GM21529 (cell line): Measurements from ENCODE around the gene OR5M8.

Experiments
- ATAC-seq: cut with Tn5 transposase; IDR thresholded peaks from one replicate; pipeline ENCODE4 v1.9.1; 2021; ENCODE audit not compliant: unreplicated experiment

The OR5M8 gene

DNA sequence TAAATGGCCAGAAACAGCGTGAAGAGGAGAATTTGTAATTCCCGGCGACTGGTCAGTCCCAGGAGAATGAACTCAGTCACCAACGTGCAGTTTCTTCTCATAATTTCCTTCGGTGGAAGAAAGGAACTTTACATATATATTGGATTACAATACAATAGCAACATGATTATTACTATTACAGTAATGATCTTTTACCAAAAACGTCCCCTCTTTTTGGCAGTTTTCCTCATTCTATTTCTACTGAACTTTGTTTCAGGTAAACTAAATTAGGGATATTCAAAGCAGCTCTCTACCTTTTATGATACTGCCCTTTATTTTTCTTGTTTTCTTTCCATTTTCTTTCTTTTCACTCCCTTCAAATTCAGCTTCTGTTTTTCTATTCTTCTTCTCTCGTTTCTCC, at the start of gene OR5M8:
Gene OR5M8 (minus strand): TSS at position 101 of the 400 bp plus-strand sequence. CDS start 0 bp downstream, at position 101.
- no peak for ATAC-seq

DNA sequence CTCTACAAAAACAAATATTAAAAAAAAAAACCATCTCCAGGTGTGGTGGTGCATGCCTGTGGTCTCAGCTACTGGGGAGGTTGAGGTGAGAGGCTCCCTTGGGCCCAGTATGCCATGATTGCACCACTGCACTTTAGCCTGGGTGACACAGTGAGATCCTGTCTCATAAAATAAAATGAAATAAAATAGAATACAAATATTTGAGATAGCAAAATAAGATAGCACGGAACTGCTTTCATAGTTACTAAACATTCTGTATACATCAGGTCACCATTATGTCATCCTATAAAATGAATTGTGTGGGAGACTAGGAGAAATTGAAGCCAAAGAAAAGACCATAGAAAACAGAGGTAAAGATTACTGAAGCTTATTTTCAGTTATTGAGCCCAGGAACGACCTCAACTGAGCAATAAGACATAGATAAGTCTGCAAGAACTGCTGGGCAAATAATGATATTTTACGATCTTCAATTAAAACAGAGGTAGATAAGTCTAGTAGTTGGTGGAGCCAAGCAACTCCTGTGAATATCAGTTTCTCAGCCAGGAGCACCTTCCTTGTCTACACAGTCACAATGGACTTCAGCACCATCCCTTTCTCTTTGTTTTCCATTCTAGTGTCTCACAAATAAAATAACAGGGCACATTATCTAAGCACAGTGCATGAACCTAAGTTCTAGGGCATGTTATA, 42.0 kb upstream of the OR5M8 start:
- ATAC-seq = no peak

DNA sequence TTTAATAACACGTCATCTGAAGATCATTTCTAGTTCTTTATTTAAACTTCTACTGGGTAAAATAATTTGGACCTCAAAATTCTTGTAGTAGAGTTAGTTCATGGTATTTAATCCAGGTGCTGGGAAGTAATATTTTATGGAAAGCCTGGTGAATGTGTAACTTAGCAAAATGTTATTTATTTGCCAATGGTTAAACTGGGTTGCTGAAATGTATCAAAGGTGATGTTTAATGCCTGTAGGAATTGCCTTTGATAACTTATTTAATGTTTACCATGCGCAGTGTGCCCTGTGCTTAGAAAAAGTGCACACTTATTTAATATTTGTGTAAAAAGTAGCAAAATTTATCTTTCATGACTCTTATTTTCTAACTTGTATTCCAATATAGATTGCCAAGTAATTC, 40.7 kb upstream of the OR5M8 start:
- ATAC-seq = no peak

DNA sequence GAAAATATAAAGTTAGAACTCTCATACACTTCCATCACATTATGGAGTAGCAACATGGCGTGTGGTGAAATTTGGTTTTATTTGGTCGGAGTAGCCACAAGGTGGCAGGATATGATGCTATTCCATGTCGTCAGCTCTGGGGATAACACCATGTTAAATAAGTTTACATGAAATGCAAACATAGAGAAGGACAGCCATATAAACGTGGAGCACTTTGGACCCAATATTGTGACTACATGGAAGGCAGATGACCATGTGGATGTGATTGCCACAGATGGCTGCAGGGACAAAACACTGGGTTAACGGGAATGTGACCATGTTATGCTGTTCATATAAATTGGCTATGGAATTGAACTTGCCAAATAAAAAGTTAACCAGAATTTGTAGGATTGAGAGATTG, 30.8 kb upstream of the OR5M8 start:
- no peak for ATAC-seq

DNA sequence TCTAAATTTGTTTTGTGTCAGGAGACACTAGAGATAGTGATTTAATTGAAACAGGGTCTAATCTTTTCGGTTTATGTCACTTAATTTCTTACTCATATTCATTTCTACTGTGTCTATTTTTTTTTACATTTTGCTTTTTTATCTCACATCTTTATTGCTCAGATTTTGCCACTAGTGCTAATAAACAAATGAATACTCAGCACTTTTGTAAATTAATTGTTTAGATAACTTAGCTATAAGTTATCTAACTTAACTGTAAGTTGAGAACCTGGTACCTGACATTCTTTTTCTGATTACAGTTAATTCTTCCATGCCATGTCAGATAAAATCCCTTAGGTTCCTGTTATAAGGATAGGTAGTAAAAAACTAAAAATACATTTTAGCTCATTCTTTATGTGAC, 22.1 kb upstream of the OR5M8 start:
- no peak for ATAC-seq

DNA sequence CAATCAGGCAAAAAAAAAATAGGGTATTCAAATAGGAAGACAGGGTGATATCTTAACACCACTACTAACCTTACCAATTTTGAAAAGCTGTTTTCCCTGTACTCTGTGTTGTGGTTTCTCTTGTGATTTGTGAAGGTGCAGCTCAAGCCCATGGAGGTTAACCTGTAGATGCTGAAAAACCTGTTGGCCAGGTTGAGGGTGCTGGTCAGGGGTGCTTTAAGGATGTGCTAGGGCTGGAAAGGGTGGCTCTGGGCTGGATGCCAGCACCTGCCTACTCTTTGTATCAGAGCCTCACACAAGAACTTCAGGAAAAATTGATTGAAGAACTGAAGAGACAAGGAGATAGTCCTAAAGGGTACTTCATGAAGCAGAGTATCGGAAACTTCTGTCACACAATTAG, 18.3 kb upstream of the OR5M8 start:
- no peak for ATAC-seq

DNA sequence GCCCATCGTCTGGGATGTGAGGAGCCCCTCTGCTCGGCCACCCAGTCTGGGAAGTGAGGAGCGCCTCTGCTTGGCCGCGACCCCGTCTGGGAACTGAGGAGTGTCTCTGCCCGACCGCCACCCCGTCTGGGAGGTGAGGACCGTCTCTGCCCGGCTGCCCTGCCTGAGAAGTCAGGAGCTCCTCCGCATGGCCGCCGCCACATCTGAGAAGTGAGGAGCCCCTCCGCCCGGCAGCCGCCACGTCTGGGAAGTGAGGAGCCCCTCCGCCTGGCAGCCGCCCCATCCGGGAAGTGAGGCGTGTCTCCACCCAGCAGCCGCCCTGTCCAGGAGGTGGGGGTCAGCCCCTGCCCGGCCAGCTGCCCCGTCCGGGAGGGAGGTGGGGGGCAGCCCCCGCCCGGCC, 5.8 kb upstream of the OR5M8 start:
- no peak for ATAC-seq

DNA sequence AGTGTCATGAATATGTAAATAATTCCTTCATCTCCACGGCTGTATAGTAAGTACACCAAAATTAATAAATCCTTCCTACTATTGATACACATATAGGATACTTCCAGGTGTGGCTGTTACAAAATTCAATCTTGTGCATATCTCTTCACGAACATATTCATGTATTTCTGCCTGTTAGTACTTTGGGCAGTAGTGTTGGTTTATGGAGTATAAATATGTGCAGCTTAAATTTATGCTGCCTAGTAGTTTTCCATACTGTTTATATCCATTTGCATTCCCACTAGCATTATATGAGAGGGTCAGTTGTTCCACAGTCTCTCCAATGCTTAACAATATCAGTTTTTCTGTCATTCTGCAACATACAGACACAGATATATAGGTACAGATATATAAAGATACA, 3.9 kb upstream of the OR5M8 start:
- no peak for ATAC-seq

DNA sequence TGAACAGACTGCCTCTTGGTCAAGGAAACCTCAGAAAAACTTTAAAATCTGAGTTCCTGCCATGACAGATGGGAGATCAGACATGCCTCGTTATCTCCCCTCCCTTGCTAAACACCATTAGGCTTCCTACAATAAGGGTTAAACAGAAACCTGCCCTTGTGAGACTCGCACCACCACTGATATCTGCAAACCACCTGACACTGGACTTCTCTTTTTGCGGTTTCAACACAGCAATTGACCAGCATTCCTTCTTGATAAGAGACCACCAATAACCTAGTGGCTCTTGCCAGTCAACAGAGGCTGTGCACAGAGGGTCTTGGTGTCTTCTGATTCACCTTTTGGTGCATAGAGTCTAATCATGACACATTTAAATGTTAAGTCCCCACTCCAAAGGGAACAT, 4.4 kb downstream of the OR5M8 start:
- no peak for ATAC-seq

DNA sequence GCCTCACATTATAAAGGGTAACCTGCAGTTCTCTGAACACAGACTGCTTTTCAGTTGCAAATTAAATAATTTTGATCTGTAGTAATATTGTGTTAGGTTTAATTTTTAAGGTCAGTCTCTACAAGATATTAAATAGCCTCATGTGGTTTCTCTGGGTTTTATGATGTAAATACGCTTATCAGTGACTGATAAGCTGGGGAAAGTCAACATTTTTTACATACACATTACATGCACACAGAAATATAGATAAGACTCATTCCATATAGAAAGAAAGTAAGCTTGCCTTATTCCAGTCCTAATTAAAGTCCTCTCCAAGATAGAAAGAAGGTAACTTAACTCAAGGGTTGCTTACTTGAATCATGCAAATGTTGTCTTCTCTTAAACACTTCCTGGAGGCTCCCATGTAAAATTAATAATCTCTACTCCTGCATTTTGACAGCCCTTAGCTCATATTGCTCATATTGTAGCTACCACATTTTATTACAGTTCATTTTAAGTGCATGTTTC, 16.4 kb downstream of the OR5M8 start:
- ATAC-seq = no peak

DNA sequence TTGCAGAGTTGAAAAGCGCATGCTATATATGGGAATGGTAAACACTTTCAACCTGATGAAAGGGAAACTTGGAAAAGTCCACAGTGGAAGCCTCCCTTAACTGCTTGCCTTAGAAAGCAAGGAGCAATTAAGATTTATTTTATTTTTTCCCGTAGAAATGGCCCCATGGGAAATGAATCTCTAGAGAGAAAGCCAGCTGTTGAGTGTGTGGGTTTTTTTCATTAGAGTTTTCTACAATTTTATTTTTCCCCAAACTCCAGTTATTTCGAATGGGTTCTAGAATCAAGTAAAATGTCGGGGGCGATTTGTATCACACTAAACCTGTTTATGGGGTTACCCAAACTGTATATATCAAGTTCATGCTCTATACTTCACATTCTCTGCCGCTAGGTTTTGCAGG, 17.9 kb downstream of the OR5M8 start, which contains the start of gene OR5M3:
Gene OR5M3 (minus strand): TSS at position 101 of the 400 bp plus-strand sequence. CDS start 2,855 bp downstream, outside the sequence.
- ATAC-seq = no peak

DNA sequence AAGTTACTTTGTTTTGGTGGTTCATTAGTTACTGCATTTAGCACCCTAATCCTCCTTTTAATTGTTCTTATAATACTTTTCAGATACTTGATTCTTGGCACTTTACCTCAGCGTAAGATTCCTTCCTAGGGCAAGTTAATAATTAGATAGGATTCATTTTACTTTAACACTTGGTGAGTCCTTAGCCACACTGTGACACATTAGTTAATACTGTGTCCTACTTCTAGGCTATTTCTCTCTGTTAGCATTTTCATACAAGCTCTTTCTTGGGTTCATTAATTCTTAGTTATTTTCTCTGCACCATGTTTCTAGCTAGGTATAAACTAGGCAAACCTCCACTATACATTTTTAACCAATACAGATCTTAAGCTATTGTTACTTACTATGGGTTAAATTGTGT, 34.1 kb downstream of the OR5M8 start:
- ATAC-seq = no peak

DNA sequence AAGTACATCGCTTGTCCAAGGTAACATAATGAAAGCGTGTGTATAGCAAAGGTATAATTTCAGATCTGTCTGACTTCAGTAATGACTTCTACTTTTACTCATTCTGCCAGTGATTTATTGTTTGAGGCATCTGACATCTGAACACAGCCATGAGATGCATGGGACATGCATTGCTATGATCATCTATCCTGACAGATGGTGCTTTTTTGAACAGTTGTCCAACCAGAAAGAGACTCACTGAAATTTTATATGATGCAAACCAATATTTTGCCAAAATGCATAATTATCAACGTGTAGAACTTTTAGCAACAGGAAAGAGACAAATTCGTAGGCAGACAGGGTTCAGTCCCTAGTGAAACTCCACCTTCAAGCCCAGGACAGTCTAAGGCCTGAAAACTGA, 37.6 kb downstream of the OR5M8 start:
- no peak for ATAC-seq
